Right cardiac atrium (tissue), 5 donors: Measurements from ENCODE around the gene LNX1. TPM values are rescaled to one million over a fixed set of nuclear protein-coding genes. Genes with fewer than 3 reads are reported as not detected.
A peak's percentile ranks its signal among the peaks of the same experiment; 100 is the strongest.

ENCODE experiments used
- ATAC-seq, 2 donors: fragments of 200-7000 bp; cut with Tn5 transposase; one replicate each; pipeline versions ENCODE4 v1.8.0 to v1.9.1; 2020; ENCODE audit warnings: moderate library complexity in 2 of 2, mild to moderate bottlenecking in 1 of 2
- DNase-seq, 3 donors: peaks; one replicate each; pipeline ENCODE4 v3.0.0-alpha.2; 2020
- H3K27ac ChIP-seq: one replicate; pipeline ENCODE4 v1.5.1; 2013; ENCODE audit warnings: mild to moderate bottlenecking, low read length, control low read depth, moderate library complexity
- H3K27me3 ChIP-seq: one replicate; pipeline ENCODE4 v1.6.1; 2013; ENCODE audit not compliant: control insufficient read depth, insufficient read depth
- H3K4me1 ChIP-seq: one replicate; pipeline ENCODE4 v1.6.1; 2013; ENCODE audit warnings: low read length; ENCODE audit not compliant: control insufficient read depth, insufficient read depth
- H3K4me3 ChIP-seq: one replicate; pipeline ENCODE4 v1.5.1; 2013; ENCODE audit warnings: low read length, control low read depth
- H3K9me3 ChIP-seq: one replicate; pipeline ENCODE4 v1.6.1; 2013; ENCODE audit warnings: low read length; ENCODE audit not compliant: control insufficient read depth
- WGBS: extraction: QIAGEN DNeasy Blood & Tissue Kit; methylation state at CpG from one replicate; pipeline ENCODE4 v1.1.7; 2013; 5-methylcytosine and 5-hydroxymethylcytosine counted together
- intact Hi-C, 4 donors: fragments of 100-400 bp; cut with DNase I; formaldehyde crosslinking; loops; one replicate each; pipeline versions ENCODE4 v1.11.0 to v1.14.0; 2022 to 2023
- polyA plus RNA-seq: library from polyadenylated mRNA; stranded (reverse); fragments of 200-250 nt; gene quantifications from one replicate; pipeline ENCODE4 v1.2.3, GENCODE V29; 2013
- total RNA-seq, 4 donors: library from RNA; stranded (reverse); fragmentation: NEBNext Ultra II Directional; extraction: Animal tissue kit (Norgen Biotek cat#: 25700); gene quantifications; one replicate each; pipeline ENCODE4 v1.2.1, GENCODE V29; 2021
- donor health status: healthy with polysubstance abuse.
- donor health status: DM: no; HTN: yes; CAD: no.
- donor health status: DM: no; HTN: no; CAD: no.
- donor health status: DM: no; HTN: yes; CAD: no; lungs with severe emphysema.
- donor health status: DM: yes; HTN: yes; CAD: no.

LNX1 gene
- total and polyA plus RNA-seq, 5 donors = 4.4 to 11.5 (median 6.8) TPM

DNA sequence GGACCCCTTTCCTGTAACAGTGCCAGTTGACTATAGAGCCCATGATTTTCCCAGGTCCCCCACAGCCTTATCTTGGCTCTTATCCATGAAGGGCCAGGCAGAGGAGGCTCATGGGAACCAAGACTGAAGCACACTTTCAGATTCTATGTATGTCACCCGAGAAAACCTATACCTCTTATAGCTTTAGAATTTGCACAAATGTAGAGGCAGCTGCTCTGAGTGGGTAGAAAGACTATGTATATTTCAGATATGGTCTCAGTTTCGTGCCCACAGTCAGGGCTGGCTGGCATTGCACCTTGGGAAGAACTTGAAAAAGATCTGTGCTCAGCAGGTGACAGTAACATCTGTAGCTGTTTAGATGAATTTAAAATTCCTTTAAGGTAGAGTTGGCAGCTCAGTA, 8.3 kb upstream of the LNX1 start:
- H3K9me3 ChIP-seq = no peaks in the 10 kb centered on the region
- ATAC-seq (no peak), DNase-seq (no peak)
- WGBS = 93% methylated on average over 2 of the region's 2 CpGs
- no peak overlapping the region for H3K27ac ChIP-seq
- intact Hi-C loops = loop anchor here in 1 of 4 donors (10.0 kb wide), 1 partner anchor 105 kb away; no protein-coding TSS in a partner anchor
- H3K4me1 ChIP-seq = peaks cover 4% of the 10 kb centered on the region
- H3K4me3 ChIP-seq = no peak overlapping the region
- no peaks in the 10 kb centered on the region for H3K27me3 ChIP-seq

DNA sequence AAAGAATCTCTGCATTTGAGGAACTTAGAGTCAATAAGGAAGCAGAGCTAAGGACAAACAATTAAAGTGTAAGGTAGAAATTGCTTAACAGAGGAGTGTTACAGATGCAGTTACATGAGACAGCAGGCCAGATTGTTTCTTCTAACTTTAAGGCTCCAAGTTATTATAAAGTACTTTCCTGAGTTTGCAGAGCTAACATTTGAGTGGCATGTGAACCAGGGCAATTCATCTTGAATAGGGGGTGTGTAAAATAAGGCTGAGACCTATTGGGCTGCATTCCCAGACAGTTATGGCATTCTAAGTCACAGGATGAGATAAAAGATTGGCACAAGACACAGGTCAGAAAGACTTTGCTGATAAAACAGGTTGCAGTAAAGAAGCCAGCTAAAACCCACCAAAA, 7.6 kb upstream of the LNX1 start:
- peaks cover 4% of the 10 kb centered on the region for H3K4me1 ChIP-seq
- no peak overlapping the region for H3K4me3 ChIP-seq
- H3K27me3 ChIP-seq = no peaks in the 10 kb centered on the region
- no peak for ATAC-seq
- H3K9me3 ChIP-seq = no peaks in the 10 kb centered on the region
- H3K27ac ChIP-seq = no peak overlapping the region
- DNase-seq = no peak
- intact Hi-C loops = loop anchor here in 1 of 4 donors (10.0 kb wide), 1 partner anchor 104 kb away; no protein-coding TSS in a partner anchor

DNA sequence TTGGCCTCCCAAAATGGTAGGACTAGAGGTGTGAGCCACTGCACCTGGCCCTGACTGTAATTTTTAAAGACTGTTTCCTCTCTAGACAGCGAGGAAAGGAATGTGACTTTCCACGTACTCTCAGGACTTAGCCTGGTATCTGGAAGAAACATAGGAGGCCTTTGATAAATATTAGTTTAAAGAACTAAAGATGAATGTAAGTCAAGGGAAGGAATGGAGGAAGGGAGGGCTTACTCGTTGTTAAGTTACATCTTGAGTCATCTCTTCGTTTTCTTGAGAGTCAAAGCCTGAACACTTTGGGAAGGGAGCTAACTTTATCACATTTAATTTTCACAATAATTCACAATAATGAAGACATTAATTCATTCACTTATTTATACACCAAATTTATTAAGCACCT, 7.2 kb upstream of the LNX1 start:
- DNase-seq (no peak), ATAC-seq (no peak)
- peaks cover 4% of the 10 kb centered on the region for H3K4me1 ChIP-seq
- H3K27me3 ChIP-seq = no peaks in the 10 kb centered on the region
- WGBS = 91% methylated on average over 4 of the region's 4 CpGs
- no peak overlapping the region for H3K4me3 ChIP-seq
- no peaks in the 10 kb centered on the region for H3K9me3 ChIP-seq
- no peak overlapping the region for H3K27ac ChIP-seq
- intact Hi-C loops = loop anchor here in 1 of 4 donors (10.0 kb wide), 1 partner anchor 104 kb away; no protein-coding TSS in a partner anchor

DNA sequence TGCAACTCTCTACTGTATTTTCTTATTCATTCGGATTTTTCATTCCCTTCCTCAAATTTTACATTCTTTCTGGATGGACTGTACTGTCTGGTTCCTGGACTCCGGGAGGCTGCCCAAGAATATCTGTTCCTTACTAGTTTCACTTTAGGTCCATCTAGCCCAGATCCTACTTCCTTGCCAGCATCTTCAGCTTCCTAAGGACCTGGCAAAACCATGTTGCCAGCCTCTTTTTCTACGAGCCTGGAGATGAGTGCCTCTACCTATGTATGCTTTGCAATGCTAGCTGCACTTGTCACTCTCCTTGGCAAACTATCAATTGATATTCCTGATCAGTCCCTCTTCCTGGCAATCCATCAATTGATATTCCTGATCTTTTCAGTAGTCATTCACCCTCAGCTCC, 5.6 kb upstream of the LNX1 start:
- ATAC-seq (no peak), DNase-seq (no peak)
- WGBS = 76% methylated on average over 3 of the region's 3 CpGs
- H3K27ac ChIP-seq = no peak overlapping the region
- no peak overlapping the region for H3K4me3 ChIP-seq
- peaks cover 3% of the 10 kb centered on the region for H3K4me1 ChIP-seq
- no peaks in the 10 kb centered on the region for H3K27me3 ChIP-seq
- intact Hi-C loops = loop anchor here in 1 of 4 donors (10.0 kb wide), 1 partner anchor 102 kb away; no protein-coding TSS in a partner anchor
- H3K9me3 ChIP-seq = no peaks in the 10 kb centered on the region

DNA sequence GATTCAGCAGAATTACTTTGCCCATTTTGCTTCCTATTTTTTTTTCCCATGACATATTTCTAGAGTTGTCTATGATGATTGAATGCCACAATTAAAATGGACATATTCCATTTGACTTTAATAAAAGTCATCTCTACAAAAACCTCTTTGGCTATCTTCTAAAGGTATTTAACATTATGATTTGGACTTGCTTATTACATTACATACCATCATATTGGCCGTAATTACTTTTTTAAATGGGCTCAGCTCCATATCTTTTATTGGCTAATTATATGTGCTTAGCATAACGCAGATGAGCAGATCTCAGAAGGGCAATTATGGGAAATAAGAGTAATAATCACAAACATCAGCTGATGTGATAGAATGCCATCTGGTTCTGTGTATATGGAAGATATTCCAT, 4.5 kb upstream of the LNX1 start:
- DNase-seq (no peak), ATAC-seq (no peak)
- no peak overlapping the region for H3K4me3 ChIP-seq
- no peaks in the 10 kb centered on the region for H3K9me3 ChIP-seq
- intact Hi-C loops = loop anchor here in 1 of 4 donors (10.0 kb wide), 1 partner anchor 101 kb away; no protein-coding TSS in a partner anchor
- H3K27me3 ChIP-seq = no peaks in the 10 kb centered on the region
- H3K27ac ChIP-seq = no peak overlapping the region
- H3K4me1 ChIP-seq = peaks cover 3% of the 10 kb centered on the region
- WGBS = 92% methylated on average over 2 of the region's 2 CpGs

DNA sequence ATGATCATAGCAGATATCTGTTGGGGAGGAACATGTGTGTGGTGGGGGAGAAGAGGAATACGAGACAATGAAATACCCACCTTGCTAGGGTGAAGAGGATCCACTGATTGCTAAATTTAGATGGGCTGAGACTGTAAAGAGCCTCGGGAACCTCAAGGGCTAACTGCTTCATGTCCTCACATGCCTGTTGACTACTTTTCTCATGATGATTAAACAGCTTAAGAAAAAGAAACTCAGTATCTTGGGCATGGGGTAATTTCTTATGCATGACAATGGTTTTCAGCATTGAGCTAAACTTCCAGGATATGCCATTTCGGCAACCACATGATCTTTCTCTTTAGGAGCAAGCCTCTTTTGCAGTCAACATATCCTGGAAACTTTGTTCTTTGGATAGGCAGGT, 3.9 kb upstream of the LNX1 start:
- no peak overlapping the region for H3K4me3 ChIP-seq
- intact Hi-C loops = loop anchor here in 1 of 4 donors (10.0 kb wide), 1 partner anchor 100 kb away; no protein-coding TSS in a partner anchor
- peaks cover 3% of the 10 kb centered on the region for H3K4me1 ChIP-seq
- ATAC-seq (no peak), DNase-seq (no peak)
- H3K27ac ChIP-seq = no peak overlapping the region
- 91% methylated on average over 3 of the region's 3 CpGs for WGBS
- H3K27me3 ChIP-seq = no peaks in the 10 kb centered on the region
- no peaks in the 10 kb centered on the region for H3K9me3 ChIP-seq

DNA sequence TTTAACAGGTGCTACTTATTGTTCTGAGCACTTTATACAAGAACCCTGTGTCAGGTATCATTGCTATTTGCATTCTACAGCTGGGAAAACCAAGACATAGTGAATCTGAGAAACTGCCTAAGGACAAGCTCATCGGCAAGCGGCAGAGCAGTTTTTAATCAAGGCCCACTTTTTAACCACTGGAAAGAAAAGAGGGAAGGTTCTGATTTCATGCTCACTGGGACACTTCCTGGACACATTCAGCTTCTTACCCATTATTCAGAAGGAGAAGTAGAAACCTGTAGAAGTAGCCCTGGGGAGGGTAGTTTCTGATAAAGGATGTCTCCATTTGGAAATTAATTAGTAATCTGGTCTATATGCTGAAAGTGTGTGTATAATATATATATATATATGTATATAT, 2.5 kb upstream of the LNX1 start:
- Histone ChIP-seq H3K27me3 (no peaks in the 10 kb centered on the region), H3K27ac (no peak overlapping the region), H3K9me3 (no peaks in the 10 kb centered on the region), H3K4me3 (no peak overlapping the region), H3K4me1 (peaks cover 4% of the 10 kb centered on the region)
- intact Hi-C loops = loop anchor here in 1 of 4 donors (10.0 kb wide), 1 partner anchor 99 kb away; no protein-coding TSS in a partner anchor
- ATAC-seq (no peak), DNase-seq (no peak)
- 80% methylated on average over 2 of the region's 2 CpGs for WGBS

DNA sequence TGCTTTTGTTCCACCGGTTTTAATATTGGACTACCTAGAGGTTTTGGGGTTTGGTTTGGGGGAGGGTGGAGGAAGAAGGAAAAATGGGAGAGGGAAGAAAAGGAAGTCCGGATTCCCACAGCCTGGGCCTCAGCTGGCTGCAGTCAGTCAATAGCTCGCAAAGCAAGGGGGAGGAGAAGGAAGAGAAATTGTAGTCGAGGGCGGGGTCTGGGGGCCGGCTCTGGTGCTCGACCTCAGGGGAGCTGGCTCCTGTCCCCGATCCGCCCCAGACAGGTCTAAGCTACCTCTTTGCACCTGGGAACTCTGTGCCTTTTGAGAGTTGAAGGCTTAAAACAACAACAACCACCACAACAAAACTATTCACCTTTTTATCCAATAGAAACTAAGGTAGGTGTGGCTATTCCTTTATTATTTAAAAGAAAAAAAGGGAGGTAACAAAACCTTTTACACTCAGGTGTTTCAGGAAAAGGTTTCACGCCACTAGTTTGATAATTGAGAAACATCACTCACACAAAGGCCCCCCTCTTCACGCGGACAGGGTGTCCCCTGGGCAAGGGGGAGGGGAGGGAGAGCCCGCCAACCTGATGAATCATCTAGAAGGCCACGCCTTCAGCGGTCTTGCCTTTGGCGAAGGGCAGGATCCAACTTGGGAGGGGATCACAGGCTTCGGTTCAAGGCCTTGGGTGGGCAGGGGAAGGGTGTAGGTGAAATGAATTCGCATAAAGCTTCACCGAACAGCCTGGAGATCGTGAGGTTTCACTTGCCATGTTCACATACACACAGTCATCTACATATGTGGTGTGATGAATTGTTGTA, 1.6 kb upstream of the LNX1 start:
- Histone ChIP-seq H3K9me3 (no peaks in the 10 kb centered on the region), H3K27ac (no peak overlapping the region), H3K27me3 (no peaks in the 10 kb centered on the region), H3K4me1 (peaks cover 6% of the 10 kb centered on the region), H3K4me3 (peak overlapping the region; percentile 27)
- WGBS = 33% methylated on average over 20 of the region's 20 CpGs
- ATAC-seq = peak; percentile 68 to 81
- intact Hi-C loops = loop anchor here in 1 of 4 donors (10.0 kb wide), 1 partner anchor 98 kb away; no protein-coding TSS in a partner anchor
- peak; percentile 63 to 71 (median 68) for DNase-seq

DNA sequence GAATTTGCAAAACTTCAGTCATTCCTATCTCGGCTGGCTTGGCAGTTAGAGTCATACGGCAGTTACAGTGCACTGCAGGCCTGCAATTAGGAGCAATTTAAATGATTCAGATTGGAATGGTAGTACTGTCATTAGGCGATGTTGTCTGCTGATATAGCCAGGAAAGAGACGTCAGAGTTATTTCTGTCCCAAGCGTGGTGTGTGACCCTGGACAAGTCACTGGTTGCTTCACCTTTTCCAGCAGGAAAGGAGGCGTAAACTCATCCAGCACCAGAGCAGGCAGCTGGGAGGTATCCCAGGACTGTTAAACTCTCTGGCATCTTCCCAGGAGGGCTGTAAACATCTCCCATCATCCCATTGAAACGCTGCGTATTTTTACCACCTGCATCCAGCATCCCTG, 836 bp upstream of the LNX1 start:
- DNase-seq (no peak), ATAC-seq (peak in 1 of 2 donors; percentile 64)
- no peaks in the 10 kb centered on the region for H3K9me3 ChIP-seq
- no peaks in the 10 kb centered on the region for H3K27me3 ChIP-seq
- H3K27ac ChIP-seq = no peak overlapping the region
- intact Hi-C loops = loop anchor here in 1 of 4 donors (10.0 kb wide), 1 partner anchor 97 kb away; no protein-coding TSS in a partner anchor
- no peak overlapping the region for H3K4me3 ChIP-seq
- 48% methylated on average over 8 of the region's 8 CpGs for WGBS
- H3K4me1 ChIP-seq = peaks cover 6% of the 10 kb centered on the region

DNA sequence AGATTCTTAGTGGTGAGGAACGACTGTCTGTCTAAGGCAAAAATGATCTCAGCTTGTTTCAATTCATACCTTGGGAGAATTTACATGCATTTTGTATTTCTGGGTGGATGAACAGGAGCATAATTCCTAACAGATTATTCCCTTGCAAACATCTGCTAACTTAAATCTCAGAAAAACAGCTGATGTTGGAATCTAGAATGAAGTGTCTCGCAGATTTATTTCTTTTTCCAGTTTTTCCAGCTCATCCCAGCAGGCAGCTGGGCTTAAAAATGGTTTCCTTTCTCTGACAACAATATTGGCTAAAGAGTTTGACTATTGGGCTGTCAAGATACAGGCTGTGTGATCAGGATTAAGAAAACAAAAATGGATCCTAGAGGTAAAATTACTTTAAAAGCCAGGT, 1.1 kb downstream of the LNX1 start:
- H3K27ac ChIP-seq = no peak overlapping the region
- ATAC-seq (no peak), DNase-seq (no peak)
- H3K4me3 ChIP-seq = no peak overlapping the region
- 89% methylated on average over 2 of the region's 2 CpGs for WGBS
- no peaks in the 10 kb centered on the region for H3K27me3 ChIP-seq
- H3K4me1 ChIP-seq = peaks cover 6% of the 10 kb centered on the region
- H3K9me3 ChIP-seq = no peaks in the 10 kb centered on the region
- intact Hi-C loops = loop anchor here in 1 of 4 donors (10.0 kb wide), 1 partner anchor 95 kb away; no protein-coding TSS in a partner anchor

DNA sequence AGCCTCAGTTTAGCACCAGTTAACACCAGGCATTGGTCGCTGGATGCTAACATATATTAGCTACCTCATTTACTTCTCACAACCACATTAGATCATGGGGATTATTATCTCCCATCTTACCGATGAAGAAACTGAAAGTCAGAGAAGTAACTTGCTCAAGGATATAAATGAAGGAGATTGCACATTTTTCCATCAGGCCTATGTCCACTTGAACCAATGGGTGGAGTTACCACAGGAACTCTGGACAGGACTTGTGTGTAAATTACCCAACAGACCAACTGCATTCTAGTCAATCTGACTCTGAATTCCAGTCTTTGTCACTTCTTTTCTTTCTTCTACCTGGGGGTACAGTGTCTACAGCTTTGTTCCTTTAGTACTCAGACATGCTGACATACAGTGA, 1.8 kb downstream of the LNX1 start:
- no peak for ATAC-seq
- 96% methylated on average over 2 of the region's 2 CpGs for WGBS
- no peak for DNase-seq
- Histone ChIP-seq H3K27me3 (no peaks in the 10 kb centered on the region), H3K4me1 (peaks cover 6% of the 10 kb centered on the region), H3K4me3 (no peak overlapping the region), H3K27ac (no peak overlapping the region), H3K9me3 (no peaks in the 10 kb centered on the region)
- intact Hi-C loops = no loop called here
